ENCODE data around the gene ITGAD. TPM values are rescaled to one million over a fixed set of nuclear protein-coding genes. Genes with fewer than 3 reads are reported as not detected.

Gene ITGAD
- total RNA-seq, 1 donor = not detected

GRCh38 chr16:31474773-31475738 is 81.9 kb downstream of the ITGAD start:
- DNase-seq (ENCODE audit: low read depth) = no peak

GRCh38 chr16:31475946-31476302 is 82.8 kb downstream of the ITGAD start:
- TF ChIP-seq CTCF (IDR thresholded peaks at IDR 0.05; ENCODE audit: insufficient read depth, low read depth, low read length) = no peak
- no peak for DNase-seq (ENCODE audit: low read depth)

More at GRCh38 chr16:31474773-31475738, 81.9 kb downstream of the ITGAD start:
- no peak for TF ChIP-seq CTCF (IDR thresholded peaks at IDR 0.05; ENCODE audit: insufficient read depth, low read depth, low read length)
- H3K4me3 ChIP-seq (ENCODE audit: low read depth, low read length) = no peak overlapping the region

More at GRCh38 chr16:31475946-31476302, 82.8 kb downstream of the ITGAD start:
- H3K4me3 ChIP-seq (ENCODE audit: low read depth, low read length) = no peak overlapping the region

Other genes with a start within 250 kb of the ITGAD start
- gene PRSS36, start 243.3 kb upstream of the ITGAD start, total RNA-seq = under 0.01 and 0.32 TPM in 2 replicates
- 47.4 and 54.4 TPM in 2 replicates for gene FUS, start 213.2 kb upstream of the ITGAD start, total RNA-seq
- gene PYCARD, start 190.6 kb upstream of the ITGAD start, total RNA-seq = 85.9 and 176 TPM in 2 replicates
- gene TRIM72, start 179.2 kb upstream of the ITGAD start, total RNA-seq = not detected in 2 replicates
- not detected in 2 replicates for gene PYDC1, start 176.2 kb upstream of the ITGAD start, total RNA-seq
- gene ITGAM, start 133.4 kb upstream of the ITGAD start, total RNA-seq = not detected in 2 replicates
- not detected in 2 replicates for gene ITGAX, start 38.2 kb upstream of the ITGAD start, total RNA-seq
- not detected in 2 replicates for gene COX6A2, start 35.0 kb downstream of the ITGAD start, total RNA-seq
- 0.43 and 0.64 TPM in 2 replicates for gene ZNF843, start 49.5 kb downstream of the ITGAD start, total RNA-seq
- gene ARMC5, start 66.2 kb downstream of the ITGAD start, total RNA-seq = 8.6 and 10.3 TPM in 2 replicates
- 121 and 153 TPM in 2 replicates for gene TGFB1I1, start 78.8 kb downstream of the ITGAD start, total RNA-seq
- gene SLC5A2, start 89.8 kb downstream of the ITGAD start, total RNA-seq = under 0.01 TPM in 2 replicates
- 52.2 and 56.7 TPM in 2 replicates for gene RUSF1, start 115.1 kb downstream of the ITGAD start, total RNA-seq
- not detected in 2 replicates for gene AHSP, start 134.6 kb downstream of the ITGAD start, total RNA-seq